Fibroblast of lung (primary cell): ENCODE data around the gene APOLD1. TPM values are rescaled to one million over a fixed set of nuclear protein-coding genes. Genes with fewer than 3 reads are reported as not detected.

ENCODE experiments used
- DNase-seq, 2 donors: peaks; one replicate each; pipeline versions ENCODE4 v3.0.0 to v3.0.0-alpha.2; 2010; ENCODE audit warnings: low read depth in 2 of 2
- H2AFZ ChIP-seq: 2 replicates; pipeline ENCODE4 v1.5.1; 2012; ENCODE audit warnings: low read length, control low read depth, inconsistent platforms
- H3K27ac ChIP-seq: 2 replicates; pipeline ENCODE4 v1.5.1; 2011; ENCODE audit warnings: low read length, control low read depth; ENCODE audit not compliant: insufficient read depth
- H3K27me3 ChIP-seq: 2 replicates; pipeline ENCODE4 v1.5.1; 2011; ENCODE audit warnings: mild to moderate bottlenecking, low read length; ENCODE audit not compliant: control insufficient read depth, insufficient read depth
- H3K36me3 ChIP-seq: 2 replicates; pipeline ENCODE4 v1.5.1; 2011; ENCODE audit warnings: low read length; ENCODE audit not compliant: control insufficient read depth, insufficient read depth
- H3K4me1 ChIP-seq: 2 replicates; pipeline ENCODE4 v1.5.1; 2011; ENCODE audit warnings: low read length; ENCODE audit not compliant: control insufficient read depth, insufficient read depth; ENCODE audit errors: extremely low read depth
- H3K4me2 ChIP-seq: 2 replicates; pipeline ENCODE4 v1.5.1; 2011; ENCODE audit warnings: low read length, control low read depth; ENCODE audit not compliant: insufficient read depth; ENCODE audit errors: extremely low read depth
- H3K4me3 ChIP-seq, 4 experiments: fragments of 200-600 bp in 1 of 4; sonication (generic) in 1 of 4; replicated peaks in 1 of 4; 2 replicates each; pipeline ENCODE4 v1.5.1; 2011 to 2016; ENCODE audit warnings: low read length in 4 of 4, low read depth in 3 of 4, mild to moderate bottlenecking in 3 of 4, control low read depth in 2 of 4, inconsistent platforms in 1 of 4, mixed read lengths in 1 of 4; ENCODE audit not compliant: insufficient read depth in 1 of 4; ENCODE audit errors: control extremely low read depth in 1 of 4
- H3K79me2 ChIP-seq: 2 replicates; pipeline ENCODE4 v1.5.1; 2012; ENCODE audit warnings: mild to moderate bottlenecking, low read length, inconsistent platforms; ENCODE audit not compliant: control insufficient read depth, insufficient read depth
- H3K9ac ChIP-seq: 2 replicates; pipeline ENCODE4 v1.5.1; 2011; ENCODE audit warnings: mild to moderate bottlenecking, low read length, control low read depth; ENCODE audit not compliant: insufficient read depth
- H3K9me3 ChIP-seq: 2 replicates; pipeline ENCODE4 v1.5.1; 2012; ENCODE audit warnings: low read depth, low read length; ENCODE audit not compliant: control insufficient read depth, insufficient read depth
- H4K20me1 ChIP-seq: 2 replicates; pipeline ENCODE4 v1.5.1; 2011; ENCODE audit warnings: low read length; ENCODE audit not compliant: control insufficient read depth, insufficient read depth; ENCODE audit errors: extremely low read depth
- EZH2 ChIP-seq: IDR thresholded peaks from 2 replicates; pipeline ENCODE4 v1.5.1; 2012; ENCODE audit warnings: low read length, control low read depth, mild to moderate bottlenecking; ENCODE audit errors: missing control alignments
- polyA plus RNA-seq, 2 donors: library from polyadenylated mRNA; depleted of rRNA in 1 of 2; stranded (reverse) in 1 of 2; unstranded in 1 of 2; fragments of >200 nt; gene quantifications; 2 replicates each; pipeline ENCODE4 v1.2.1, GENCODE V29; 2011 to 2012; ENCODE audit warnings: missing spikeins in 1 of 2
- total RNA-seq: library from RNA; depleted of rRNA; stranded (reverse); fragments of >200 nt; gene quantifications from 2 replicates; pipeline ENCODE4 v1.2.1, GENCODE V29; 2014
- TF ChIP-seq, protein P1 (sequence below), 2 donors: IDR thresholded peaks in 1 of 2; conservative IDR thresholded peaks in 1 of 2; 1 replicate in 1 of 2; 2 replicates in 1 of 2; pipeline ENCODE4 v1.5.1; 2011 to 2012; ENCODE audit warnings: low read length in 2 of 2, control low read depth in 1 of 2, inconsistent platforms in 1 of 2, low read depth in 1 of 2, mild to moderate bottlenecking in 1 of 2

The APOLD1 gene
- total and polyA plus RNA-seq, 2 donors (not counting 1 experiment from before 2014, with no cell fraction given): 3.1 to 3.2 TPM

DNA sequence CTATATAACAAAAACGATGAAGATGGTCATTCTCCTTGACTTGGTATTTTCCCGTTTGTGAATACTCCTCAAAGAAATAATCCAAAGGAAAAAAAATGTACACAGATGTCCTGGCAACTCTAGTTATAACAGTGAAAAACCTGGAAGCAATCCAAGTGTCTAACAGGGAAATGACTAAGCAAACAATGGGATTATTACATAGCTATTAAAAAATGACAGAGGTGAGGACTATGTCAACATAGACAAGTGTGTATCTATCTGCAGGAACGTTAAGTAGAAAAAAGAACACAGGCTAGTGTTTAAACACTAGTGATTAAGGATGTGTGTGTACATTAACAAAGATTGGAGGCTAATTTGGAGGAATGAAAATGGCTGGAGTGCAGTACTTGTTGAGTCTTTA lies 5.9 kb upstream of the APOLD1 start:
- TF ChIP-seq, protein P1, sequence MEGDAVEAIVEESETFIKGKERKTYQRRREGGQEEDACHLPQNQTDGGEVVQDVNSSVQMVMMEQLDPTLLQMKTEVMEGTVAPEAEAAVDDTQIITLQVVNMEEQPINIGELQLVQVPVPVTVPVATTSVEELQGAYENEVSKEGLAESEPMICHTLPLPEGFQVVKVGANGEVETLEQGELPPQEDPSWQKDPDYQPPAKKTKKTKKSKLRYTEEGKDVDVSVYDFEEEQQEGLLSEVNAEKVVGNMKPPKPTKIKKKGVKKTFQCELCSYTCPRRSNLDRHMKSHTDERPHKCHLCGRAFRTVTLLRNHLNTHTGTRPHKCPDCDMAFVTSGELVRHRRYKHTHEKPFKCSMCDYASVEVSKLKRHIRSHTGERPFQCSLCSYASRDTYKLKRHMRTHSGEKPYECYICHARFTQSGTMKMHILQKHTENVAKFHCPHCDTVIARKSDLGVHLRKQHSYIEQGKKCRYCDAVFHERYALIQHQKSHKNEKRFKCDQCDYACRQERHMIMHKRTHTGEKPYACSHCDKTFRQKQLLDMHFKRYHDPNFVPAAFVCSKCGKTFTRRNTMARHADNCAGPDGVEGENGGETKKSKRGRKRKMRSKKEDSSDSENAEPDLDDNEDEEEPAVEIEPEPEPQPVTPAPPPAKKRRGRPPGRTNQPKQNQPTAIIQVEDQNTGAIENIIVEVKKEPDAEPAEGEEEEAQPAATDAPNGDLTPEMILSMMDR (conservative IDR thresholded peaks at IDR 0.05 in 1 of 2, IDR thresholded peaks at IDR 0.05 in 1 of 2; ENCODE audit: low read depth in 1 of 2, low read length in 2 of 2): no peak
- no peak for TF ChIP-seq EZH2
- H3K4me2 ChIP-seq: peak overlapping the region; percentile 15
- DNase-seq: peak; percentile 88
- H3K9me3 ChIP-seq: no peaks in the 10 kb centered on the region
- H3K27ac ChIP-seq: no peak overlapping the region
- H2AFZ ChIP-seq: no peak overlapping the region
- no peaks in the 10 kb centered on the region for H3K36me3 ChIP-seq
- H3K79me2 ChIP-seq: no peaks in the 10 kb centered on the region
- H4K20me1 ChIP-seq: no peaks in the 10 kb centered on the region
- H3K9ac ChIP-seq: no peak overlapping the region
- H3K4me3 ChIP-seq: no peak overlapping the region
- H3K4me1 ChIP-seq: peaks cover 14% of the 10 kb centered on the region
- no peaks in the 10 kb centered on the region for H3K27me3 ChIP-seq

DNA sequence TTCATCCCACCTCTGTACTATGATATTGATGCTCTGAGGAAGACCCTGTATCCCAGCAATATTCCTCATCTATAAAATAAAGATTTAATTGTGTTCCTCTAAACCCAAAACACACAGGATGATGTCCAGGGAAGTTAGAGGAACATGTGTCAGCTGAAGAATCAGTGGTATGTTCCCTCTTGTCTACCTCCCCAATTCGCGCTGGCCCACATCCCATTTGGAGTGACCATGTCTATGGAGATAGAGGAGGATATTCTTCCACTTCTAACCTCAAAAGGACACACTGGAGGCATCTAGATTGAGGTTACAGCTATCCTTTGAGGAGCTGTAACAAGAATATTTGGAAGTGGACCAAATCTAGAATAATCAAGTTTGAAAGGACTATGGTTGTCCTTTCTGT lies 1.3 kb upstream of the APOLD1 start:
- Histone ChIP-seq H3K27ac (peak overlapping the region; percentile 93), H3K9ac (no peak overlapping the region), H4K20me1 (no peaks in the 10 kb centered on the region), H3K79me2 (peaks cover 2% of the 10 kb centered on the region), H2AFZ (no peak overlapping the region), H3K4me3 (no peak overlapping the region), H3K27me3 (no peaks in the 10 kb centered on the region), H3K4me1 (peaks cover 32% of the 10 kb centered on the region), H3K36me3 (no peaks in the 10 kb centered on the region), H3K9me3 (no peaks in the 10 kb centered on the region), H3K4me2 (no peak overlapping the region)
- TF ChIP-seq, protein P1 (conservative IDR thresholded peaks at IDR 0.05 in 1 of 2, IDR thresholded peaks at IDR 0.05 in 1 of 2; ENCODE audit: low read depth in 1 of 2, low read length in 2 of 2): no peak
- TF ChIP-seq EZH2: no peak
- DNase-seq: no peak

DNA sequence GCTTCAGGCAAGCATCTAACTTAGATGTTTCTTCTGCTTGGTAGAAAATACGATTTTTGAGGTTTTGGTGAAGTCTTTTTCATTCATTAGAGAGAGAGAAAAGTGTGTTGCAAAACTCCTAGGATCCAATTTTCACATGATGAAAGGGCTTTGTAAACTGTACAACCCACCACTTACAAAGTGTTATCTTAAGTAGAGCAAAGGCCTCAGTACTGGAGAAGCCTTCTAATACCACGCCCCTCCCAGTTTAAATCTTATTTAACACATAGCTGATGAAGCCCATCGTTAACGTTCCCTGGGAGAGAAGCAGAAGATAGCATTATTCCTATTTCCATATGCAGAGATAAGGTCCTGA lies 869 bp downstream of the APOLD1 start:
- Histone ChIP-seq H3K27me3 (no peaks in the 10 kb centered on the region), H3K79me2 (peaks cover 2% of the 10 kb centered on the region), H3K9me3 (no peaks in the 10 kb centered on the region), H2AFZ (peak overlapping the region; percentile 72), H3K36me3 (no peaks in the 10 kb centered on the region), H4K20me1 (no peaks in the 10 kb centered on the region), H3K27ac (peak overlapping the region; percentile 93), H3K4me1 (peaks cover 25% of the 10 kb centered on the region), H3K4me2 (peak overlapping the region; percentile 84), H3K9ac (peak overlapping the region; percentile 91), H3K4me3 (peak overlapping the region; percentile 47 to 74 (median 62))
- peak in 1 of 2 donors; percentile 68 for DNase-seq
- TF ChIP-seq, protein P1 (conservative IDR thresholded peaks at IDR 0.05 in 1 of 2, IDR thresholded peaks at IDR 0.05 in 1 of 2; ENCODE audit: low read depth in 1 of 2, low read length in 2 of 2): no peak
- no peak for TF ChIP-seq EZH2
